Activated CD4-positive, alpha-beta T cell treated with anti-CD3 and anti-CD28 coated beads, Interleukin-2, Interleukin-4, amounts not matched to agents 100 ng/mL and 50 ng/mL, durations not matched to agents 16 hours and 8 hours (primary cell): ENCODE data around the gene CACNG1.
"Not testable (repeated sequence)": the region's sequence is repeated elsewhere in the genome, so short reads cannot be mapped to it uniquely, and the experiment has no call there.

Experiments used
- DNase-seq: peaks from one replicate; pipeline ENCODE4 v3.0.0-alpha.2; 2020; ENCODE audit warnings: low spot score

CACNG1 gene

DNA sequence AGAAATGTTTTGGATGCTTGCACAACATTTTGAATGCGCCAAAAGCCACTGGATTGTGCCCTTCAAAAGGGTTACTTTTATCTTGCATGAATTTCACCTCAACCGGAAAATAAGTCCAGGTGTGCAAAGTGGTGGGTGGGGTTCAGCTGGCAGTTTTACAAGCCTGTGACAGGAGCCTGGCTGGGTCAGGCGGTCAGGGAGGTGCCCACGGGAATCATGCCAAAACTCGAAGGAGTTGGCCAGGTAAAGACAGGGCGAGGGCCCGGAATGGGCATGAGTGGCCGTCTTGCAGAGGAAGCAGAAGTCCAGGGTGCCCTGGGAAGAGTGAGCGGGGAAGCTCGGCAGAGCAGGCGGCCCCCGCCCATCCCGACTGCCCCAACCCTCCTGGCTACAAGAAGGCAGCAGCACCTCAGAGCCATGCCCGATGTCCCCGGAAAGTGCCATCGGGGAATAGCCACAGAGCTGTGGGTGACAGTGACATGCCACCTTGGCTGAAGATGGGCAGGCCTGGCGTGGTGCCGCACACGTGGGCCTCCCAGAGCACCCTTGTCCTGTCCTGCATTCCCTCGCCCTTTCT is 19.1 kb upstream of the CACNG1 start:
- DNase-seq, result no peak

DNA sequence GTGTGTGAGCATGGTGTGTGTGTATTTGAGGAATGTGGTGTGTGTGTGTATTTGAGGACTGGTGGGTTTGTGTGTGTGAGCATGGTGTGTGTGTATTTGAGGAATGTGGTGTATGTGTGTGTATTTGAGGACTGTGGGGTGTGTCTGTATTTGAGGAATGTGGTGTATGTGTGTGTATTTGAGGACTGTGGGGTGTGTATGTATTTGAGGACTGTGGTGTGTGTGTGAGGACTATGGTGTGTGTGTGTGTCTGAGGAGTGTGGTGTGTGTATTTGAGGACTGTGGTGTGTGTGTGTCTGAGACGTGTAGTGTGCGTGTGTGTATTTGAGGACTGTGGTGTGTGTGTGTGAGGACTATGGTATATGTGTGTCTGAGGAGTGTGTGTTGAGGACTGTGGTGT is 18.0 kb upstream of the CACNG1 start:
- DNase-seq, result no peak

- no peak for DNase-seq
Observed at GRCh38 chr17:67027031-67027628, 17.2 kb upstream of the CACNG1 start.

GRCh38 chr17:67030641-67031040 is 13.7 kb upstream of the CACNG1 start:
- no peak for DNase-seq

- no peak for DNase-seq
Observed at GRCh38 chr17:67032382-67032781, 12.0 kb upstream of the CACNG1 start.

GRCh38 chr17:67032985-67033384 is 11.4 kb upstream of the CACNG1 start:
- DNase-seq, result no peak

DNA sequence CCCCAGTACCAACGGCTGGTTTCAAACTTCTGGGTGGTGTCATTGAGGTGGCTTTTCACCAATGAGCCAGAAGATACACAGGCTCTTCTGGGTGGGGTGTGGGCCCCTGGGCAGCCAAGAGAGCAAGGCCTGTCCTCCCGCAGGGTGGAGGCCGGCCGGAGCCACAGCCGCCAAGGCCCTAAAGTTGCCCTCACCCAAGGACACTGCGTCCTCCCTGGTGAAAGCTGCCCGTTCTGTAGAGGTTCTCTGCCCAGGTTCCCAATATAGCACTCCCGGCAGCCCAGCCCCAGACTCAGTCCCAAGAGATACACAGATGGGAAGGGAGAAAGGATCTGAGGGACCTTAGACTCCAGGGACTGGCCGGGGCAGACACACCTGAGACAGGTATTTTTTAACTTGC is 10.7 kb upstream of the CACNG1 start:
- no peak for DNase-seq

GRCh38 chr17:67035131-67036083 is 8.9 kb upstream of the CACNG1 start:
- no peak for DNase-seq

DNA sequence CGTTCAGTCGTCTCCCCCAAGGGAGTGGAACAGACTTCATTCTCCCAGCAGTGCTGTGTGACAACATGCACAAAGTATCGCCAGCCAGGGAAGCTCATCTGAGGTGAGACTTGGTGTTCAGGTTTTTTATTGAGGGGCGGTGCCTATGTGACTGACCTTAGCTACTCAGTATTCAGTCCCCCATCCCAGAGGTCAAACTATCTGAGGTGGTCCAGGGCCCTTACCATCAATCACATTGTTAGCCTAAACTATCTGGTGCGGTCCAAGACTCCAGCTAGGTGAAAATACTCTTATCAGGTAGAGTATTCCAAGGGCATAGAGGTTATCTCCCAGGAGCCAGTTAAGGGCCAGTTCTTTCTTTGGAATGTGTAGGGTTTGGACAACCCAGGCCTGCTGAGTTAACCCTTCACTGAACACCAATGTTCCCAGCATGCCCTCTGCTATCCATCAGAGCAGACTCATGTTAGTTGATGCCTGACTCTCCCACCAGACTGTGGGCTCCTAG is 5.4 kb upstream of the CACNG1 start:
- no peak for DNase-seq

DNA sequence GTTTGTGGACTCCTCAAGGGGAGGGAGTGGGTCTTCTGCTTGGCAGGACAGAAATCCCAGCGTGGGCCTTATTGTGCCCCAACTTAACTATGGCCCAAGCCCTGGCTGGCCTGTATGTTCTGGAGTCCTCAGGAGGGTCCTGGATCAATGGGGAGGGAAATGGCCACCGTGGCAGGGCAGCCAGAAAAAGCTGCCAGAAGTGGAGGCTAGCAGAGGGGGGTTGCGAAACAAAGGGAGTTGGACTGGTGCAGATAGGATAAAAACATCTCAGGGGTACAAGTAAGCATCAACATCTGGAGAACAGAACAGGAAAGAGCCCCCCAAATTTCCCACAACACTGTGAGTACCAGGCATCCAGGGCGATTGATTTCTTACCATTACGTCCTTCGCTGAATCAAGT is 3.7 kb upstream of the CACNG1 start:
- no peak for DNase-seq

- DNase-seq, result not testable (repeated sequence)
Observed at GRCh38 chr17:67041119-67041518, 3.2 kb upstream of the CACNG1 start.

DNA sequence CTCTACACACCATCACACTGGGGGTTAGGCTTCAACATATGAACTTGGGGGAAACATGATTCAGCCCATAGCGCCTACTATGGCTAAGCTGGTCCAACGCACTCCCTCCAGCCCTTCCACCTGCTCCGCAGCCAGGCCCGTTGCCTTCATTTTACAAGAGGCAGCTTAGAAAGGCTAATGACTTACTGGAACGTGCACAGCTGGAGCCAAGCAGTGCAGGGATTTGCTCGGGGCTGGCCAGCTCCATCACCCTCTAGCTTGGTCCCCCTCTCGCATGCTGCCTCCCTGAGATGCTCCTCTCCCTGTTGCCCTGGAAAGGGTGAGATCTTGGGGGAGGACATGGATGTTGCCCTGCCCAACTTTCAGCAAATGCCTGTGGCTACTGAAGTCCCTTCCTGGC is 2.8 kb upstream of the CACNG1 start:
- no peak for DNase-seq

- no peak for DNase-seq
Observed at GRCh38 chr17:67041941-67042899, 2.1 kb upstream of the CACNG1 start.

DNA sequence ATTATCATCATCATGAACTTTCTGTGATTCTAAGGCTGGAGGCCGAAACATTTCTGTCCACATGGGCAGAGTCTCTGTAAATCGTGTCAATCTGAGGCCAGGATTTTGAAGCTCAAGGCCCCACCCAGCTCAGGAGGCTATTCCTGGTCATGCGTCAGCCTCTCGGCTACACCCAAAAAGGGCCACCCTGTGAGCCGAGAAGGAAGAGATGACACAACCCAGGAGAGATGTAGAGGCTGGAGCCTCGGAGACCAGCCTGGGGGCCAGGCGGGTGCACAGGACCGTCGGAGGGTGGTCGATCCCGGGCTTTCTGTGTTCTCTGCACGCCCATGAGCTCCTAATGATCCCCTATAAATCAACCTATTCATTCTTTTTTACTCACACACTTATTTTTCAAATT is 1.1 kb upstream of the CACNG1 start:
- no peak for DNase-seq

DNA sequence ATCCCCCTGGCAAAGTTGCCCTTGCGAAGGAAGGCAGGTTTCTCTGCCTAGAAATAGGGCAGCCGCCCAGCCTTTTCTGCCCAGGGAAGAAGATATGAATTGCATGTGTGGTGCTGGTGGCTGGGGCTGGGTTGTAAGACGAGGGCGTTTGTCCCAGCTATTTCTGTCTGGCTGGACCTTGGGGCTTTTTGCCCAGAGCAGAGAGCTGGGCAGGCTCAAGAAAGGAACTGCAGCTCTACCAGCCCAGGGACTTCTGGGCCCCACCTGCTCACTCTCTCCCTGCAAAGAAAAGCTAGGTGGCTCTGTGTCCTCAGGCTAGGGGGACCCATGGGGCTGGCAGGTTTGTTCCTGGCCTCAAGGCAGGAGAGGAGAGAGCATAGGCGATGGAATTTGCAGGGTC is 586 bp downstream of the CACNG1 start:
- DNase-seq, result no peak

DNA sequence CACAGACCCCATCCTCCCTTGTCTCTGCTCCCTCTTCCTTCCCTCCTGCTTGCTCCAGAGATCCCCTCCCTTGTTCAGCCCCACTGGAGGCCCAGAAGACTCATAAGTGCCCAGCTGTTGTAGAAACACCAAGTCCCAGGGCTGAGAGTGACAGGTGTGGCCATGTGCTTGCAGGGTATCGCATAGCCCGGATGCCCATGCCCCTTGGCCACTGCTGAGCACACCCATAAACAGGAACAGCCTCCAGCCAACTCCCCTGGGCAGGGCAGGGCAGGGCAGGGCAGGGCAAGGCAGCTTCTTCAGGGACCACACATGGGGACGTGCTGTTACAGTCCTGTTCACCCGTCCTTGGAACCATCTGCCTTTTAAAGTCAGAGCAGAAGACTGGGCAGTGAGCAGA is 2.0 kb downstream of the CACNG1 start:
- DNase-seq, result no peak

DNA sequence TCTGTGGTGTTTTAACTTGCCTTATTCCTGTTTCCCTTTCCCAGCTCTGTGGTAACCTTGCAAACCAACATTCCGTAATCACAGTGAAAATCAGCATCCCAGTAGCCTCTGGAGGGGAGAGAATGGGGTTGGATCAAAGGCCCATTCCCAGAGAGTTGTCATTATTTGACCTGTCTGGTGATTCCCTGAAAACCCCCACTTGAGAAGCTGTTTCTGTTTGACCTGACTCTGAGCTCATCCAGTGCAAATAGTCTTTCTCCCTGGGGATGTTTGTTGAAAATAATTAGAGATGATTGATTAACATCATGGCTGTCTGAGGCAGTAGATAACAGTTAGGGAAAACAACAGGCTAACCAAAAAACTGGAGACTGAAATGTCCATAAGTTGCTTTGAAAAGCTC is 3.0 kb downstream of the CACNG1 start:
- DNase-seq, result no peak

DNA sequence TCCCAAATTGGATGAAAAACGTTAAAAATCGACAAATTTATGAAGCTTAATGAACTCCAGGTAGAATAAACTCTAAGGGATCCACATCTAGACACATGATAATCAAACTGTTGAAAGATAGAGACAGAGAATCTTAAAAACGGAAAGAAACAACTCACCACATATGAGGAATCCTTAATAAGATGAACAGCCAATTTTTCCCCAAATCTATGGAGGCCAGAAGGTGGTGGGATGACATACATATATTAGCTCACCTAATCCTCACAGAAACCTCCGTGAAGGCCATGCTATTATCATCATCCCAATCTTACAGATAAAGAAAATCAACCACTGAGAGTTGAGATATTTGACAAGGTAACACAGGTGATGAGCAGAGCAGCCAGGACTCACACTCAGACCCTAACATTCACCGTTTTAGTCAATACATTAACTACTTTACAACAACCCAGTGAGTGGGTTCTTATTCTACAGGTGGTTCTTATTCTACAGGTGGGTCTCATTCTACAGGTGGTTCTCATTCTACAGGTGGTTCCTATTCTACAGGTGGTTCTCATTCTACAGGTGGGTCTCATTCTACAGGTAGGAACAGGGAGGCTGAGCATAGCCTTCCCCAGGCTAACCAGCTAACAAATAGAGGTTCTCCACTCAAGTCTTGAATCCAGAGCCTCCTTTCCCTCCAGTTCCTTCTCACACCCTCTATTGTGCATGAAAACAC is 4.8 kb downstream of the CACNG1 start:
- no peak for DNase-seq

- DNase-seq, result no peak
Observed at GRCh38 chr17:67050066-67050465, 5.7 kb downstream of the CACNG1 start.

- DNase-seq, result no peak
Observed at GRCh38 chr17:67050471-67051154, 6.3 kb downstream of the CACNG1 start.

DNA sequence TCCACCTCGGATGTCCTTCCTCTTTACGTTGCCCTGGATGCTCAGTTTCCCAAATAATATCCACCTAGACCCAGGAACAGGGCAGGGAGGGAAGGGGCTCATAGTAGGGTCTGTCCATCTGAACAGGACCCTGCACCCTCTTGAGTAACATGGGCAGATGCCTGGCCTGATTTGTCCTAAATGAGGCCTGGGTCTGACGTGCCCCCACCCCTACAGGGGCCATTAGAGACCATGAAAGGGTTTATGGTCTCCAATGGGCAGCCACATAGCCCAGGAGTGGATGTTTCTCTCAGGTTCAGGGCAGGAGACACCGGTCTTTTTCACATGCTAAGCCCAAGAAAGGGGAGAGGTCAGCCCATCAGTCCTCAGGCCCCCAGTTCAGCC is 6.8 kb downstream of the CACNG1 start:
- DNase-seq, result no peak
